ENCODE data around the gene IL16. TPM values are rescaled to one million over a fixed set of nuclear protein-coding genes. Genes with fewer than 3 reads are reported as not detected.
"Not testable (repeated sequence)": the region's sequence is repeated elsewhere in the genome, so short reads cannot be mapped to it uniquely, and the experiment has no call there.

The IL16 gene
- total RNA-seq, 1 donor from 2014 or later = 2.6 TPM

- DNase-seq = no peak
These were observed 144.7 kb downstream of the IL16 start for GRCh38 chr15:81341351-81341750.

GRCh38 chr15:81343371-81343770 lies 146.7 kb downstream of the IL16 start:
- no peak for DNase-seq

GRCh38 chr15:81346611-81347010 lies 149.9 kb downstream of the IL16 start:
- no peak for DNase-seq

- no peak for DNase-seq
These were observed 151.2 kb downstream of the IL16 start for GRCh38 chr15:81347910-81348309.

GRCh38 chr15:81348691-81349090 lies 152.0 kb downstream of the IL16 start:
- DNase-seq = not testable (repeated sequence)

- DNase-seq = no peak
These were observed 152.6 kb downstream of the IL16 start for GRCh38 chr15:81349271-81349670.

GRCh38 chr15:81351651-81352050 lies 155.0 kb downstream of the IL16 start:
- DNase-seq = no peak

GRCh38 chr15:81356252-81356651 lies 159.6 kb downstream of the IL16 start:
- DNase-seq = no peak

- no peak for DNase-seq
These were observed 160.6 kb downstream of the IL16 start for GRCh38 chr15:81357180-81357686.

GRCh38 chr15:81358248-81358647 lies 161.6 kb downstream of the IL16 start:
- DNase-seq = no peak

- no peak for DNase-seq
These were observed 163.8 kb downstream of the IL16 start for GRCh38 chr15:81360491-81360890.

- DNase-seq = no peak
These were observed 165.2 kb downstream of the IL16 start for GRCh38 chr15:81361891-81362290.

GRCh38 chr15:81362790-81363189 lies 166.1 kb downstream of the IL16 start:
- no peak for DNase-seq

GRCh38 chr15:81363276-81363675 lies 166.6 kb downstream of the IL16 start:
- DNase-seq = no peak

Other genes with a start within 250 kb of the IL16 start
- gene MESD, start 207.1 kb upstream of the IL16 start, total RNA-seq = 17.0 and 24.3 TPM in 2 replicates
- 20.8 and 25.4 TPM in 2 replicates for gene TLNRD1, start 196.0 kb upstream of the IL16 start, total RNA-seq
- gene CFAP161, start 62.6 kb upstream of the IL16 start, total RNA-seq = 0.23 and 0.34 TPM in 2 replicates
- 2.1 and 2.6 TPM in 2 replicates for gene STARD5, start 127.3 kb downstream of the IL16 start, total RNA-seq
- 0.05 TPM in 1 of 2 replicates, not detected in the other for gene TMC3, start 177.3 kb downstream of the IL16 start, total RNA-seq